Stimulated activated naive CD4-positive, alpha-beta T cell (primary cell): ENCODE results near the gene ACTRT2.

ENCODE experiments used
- DNase-seq, 6 experiments: peaks; one replicate each; lab custom pipeline; 2025; lab: John Stamatoyannopoulos, UW

ACTRT2 gene

GRCh38 chr1:2983706-2984398 is 37.4 kb upstream of the ACTRT2 start:
- DNase-seq: no peak

GRCh38 chr1:2984399-2985061 is 36.7 kb upstream of the ACTRT2 start:
- DNase-seq: no peak

GRCh38 chr1:2985067-2985561 is 36.2 kb upstream of the ACTRT2 start:
- no peak for DNase-seq

GRCh38 chr1:2985694-2986548 is 35.3 kb upstream of the ACTRT2 start:
- DNase-seq: no peak

- no peak for DNase-seq
Observed at GRCh38 chr1:2986549-2987305, 34.5 kb upstream of the ACTRT2 start.

GRCh38 chr1:2987773-2988172 is 33.5 kb upstream of the ACTRT2 start:
- DNase-seq: no peak

- no peak for DNase-seq
Observed at GRCh38 chr1:2988256-2988655, 33.0 kb upstream of the ACTRT2 start.

GRCh38 chr1:2989185-2989584 is 32.1 kb upstream of the ACTRT2 start:
- no peak for DNase-seq

- no peak for DNase-seq
Observed at GRCh38 chr1:2989976-2990375, 31.3 kb upstream of the ACTRT2 start.

GRCh38 chr1:2990376-2991115 is 30.7 kb upstream of the ACTRT2 start:
- no peak for DNase-seq

- DNase-seq: no peak
Observed at GRCh38 chr1:2991753-2992495, 29.3 kb upstream of the ACTRT2 start.

GRCh38 chr1:2998503-2999100 is 22.7 kb upstream of the ACTRT2 start:
- no peak for DNase-seq

- DNase-seq: no peak
Observed at GRCh38 chr1:2999138-2999537, 22.1 kb upstream of the ACTRT2 start.

- DNase-seq: no peak
Observed at GRCh38 chr1:2999571-2999970, 21.7 kb upstream of the ACTRT2 start.

GRCh38 chr1:3000214-3000613 is 21.1 kb upstream of the ACTRT2 start:
- no peak for DNase-seq

GRCh38 chr1:3000671-3001470 is 20.4 kb upstream of the ACTRT2 start:
- DNase-seq: no peak

GRCh38 chr1:3001471-3002348 is 19.6 kb upstream of the ACTRT2 start:
- no peak for DNase-seq

GRCh38 chr1:3002349-3003038 is 18.8 kb upstream of the ACTRT2 start:
- no peak for DNase-seq
